DND-41 (cell line): ENCODE data around the gene LCNL1.

Source experiments
- EZH2 ChIP-seq: IDR thresholded peaks from 3 replicates; pipeline ENCODE4 v1.6.1; 2012; ENCODE audit warnings: borderline replicate concordance, low read depth, mild to moderate bottlenecking, moderate library complexity, low read length, inconsistent platforms; ENCODE audit not compliant: severe bottlenecking
- TF ChIP-seq, protein P1 (sequence below): IDR thresholded peaks from 2 replicates; pipeline ENCODE4 v1.5.1; 2012; ENCODE audit warnings: borderline replicate concordance, low read length, moderate library complexity, mild to moderate bottlenecking; ENCODE audit not compliant: poor library complexity, severe bottlenecking; ENCODE audit errors: extremely low read depth

DNA sequence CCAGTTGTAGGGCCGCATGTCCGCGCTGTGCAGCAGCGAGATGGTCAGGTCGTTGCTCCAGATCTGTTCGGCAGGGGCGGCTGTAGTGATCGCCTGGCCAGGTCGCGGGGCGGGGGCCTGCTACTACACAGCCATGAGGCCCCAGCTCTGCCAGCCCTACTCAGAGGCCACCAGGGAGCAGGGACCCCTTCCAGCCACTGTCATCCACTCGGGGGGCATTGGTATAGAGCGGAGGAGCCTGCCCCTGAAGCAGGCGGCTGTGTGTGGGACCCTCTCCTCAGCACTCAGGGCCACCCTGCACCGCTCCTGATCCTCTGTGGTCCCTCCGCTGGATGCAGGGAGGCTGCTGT lies 39.9 kb upstream of the LCNL1 start:
- TF ChIP-seq, protein P1, sequence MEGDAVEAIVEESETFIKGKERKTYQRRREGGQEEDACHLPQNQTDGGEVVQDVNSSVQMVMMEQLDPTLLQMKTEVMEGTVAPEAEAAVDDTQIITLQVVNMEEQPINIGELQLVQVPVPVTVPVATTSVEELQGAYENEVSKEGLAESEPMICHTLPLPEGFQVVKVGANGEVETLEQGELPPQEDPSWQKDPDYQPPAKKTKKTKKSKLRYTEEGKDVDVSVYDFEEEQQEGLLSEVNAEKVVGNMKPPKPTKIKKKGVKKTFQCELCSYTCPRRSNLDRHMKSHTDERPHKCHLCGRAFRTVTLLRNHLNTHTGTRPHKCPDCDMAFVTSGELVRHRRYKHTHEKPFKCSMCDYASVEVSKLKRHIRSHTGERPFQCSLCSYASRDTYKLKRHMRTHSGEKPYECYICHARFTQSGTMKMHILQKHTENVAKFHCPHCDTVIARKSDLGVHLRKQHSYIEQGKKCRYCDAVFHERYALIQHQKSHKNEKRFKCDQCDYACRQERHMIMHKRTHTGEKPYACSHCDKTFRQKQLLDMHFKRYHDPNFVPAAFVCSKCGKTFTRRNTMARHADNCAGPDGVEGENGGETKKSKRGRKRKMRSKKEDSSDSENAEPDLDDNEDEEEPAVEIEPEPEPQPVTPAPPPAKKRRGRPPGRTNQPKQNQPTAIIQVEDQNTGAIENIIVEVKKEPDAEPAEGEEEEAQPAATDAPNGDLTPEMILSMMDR = no peak
- no peak for TF ChIP-seq EZH2
